Right lobe of liver (tissue), 6 donors: ENCODE results near the gene TGFB1. TPM values are rescaled to one million over a fixed set of nuclear protein-coding genes. Genes with fewer than 3 reads are reported as not detected.

Experiments
- ATAC-seq, 4 donors: fragments of 200-7000 bp; cut with Tn5 transposase; one replicate each; pipeline ENCODE4 v1.9.1; 2020; ENCODE audit warnings: mild to moderate bottlenecking in 4 of 4, moderate library complexity in 4 of 4
- DNase-seq, 3 donors: peaks; one replicate each; pipeline ENCODE4 v3.0.0-alpha.2; 2020
- H3K27ac ChIP-seq, 3 donors: fragments of 200-600 bp; one replicate each; pipeline ENCODE4 v1.8.0; 2022
- H3K27me3 ChIP-seq, 2 donors: fragments of 200-600 bp; one replicate each; pipeline ENCODE4 v1.8.0; 2022
- H3K36me3 ChIP-seq, 4 donors: fragments of 200-600 bp; sonication (generic) in 1 of 4; one replicate each; pipeline versions ENCODE4 v1.5.1 to v1.8.0; 2017 to 2022; ENCODE audit warnings: control low read depth in 1 of 4
- H3K4me1 ChIP-seq, 4 donors: fragments of 200-600 bp; sonication (generic) in 1 of 4; one replicate each; pipeline versions ENCODE4 v1.5.1 to v1.8.0; 2017 to 2022; ENCODE audit warnings: control low read depth in 1 of 4
- H3K4me3 ChIP-seq, 3 donors: fragments of 200-600 bp; one replicate each; pipeline ENCODE4 v1.8.0; 2022
- H3K9me3 ChIP-seq, 4 donors: fragments of 200-600 bp; sonication (generic) in 1 of 4; one replicate each; pipeline versions ENCODE4 v1.5.1 to v1.8.0; 2017 to 2022; ENCODE audit warnings: control low read depth in 1 of 4
- POLR2A ChIP-seq: fragments of 450-650 bp; IDR thresholded peaks from one replicate; pipeline ENCODE4 v1.6.1; 2017; ENCODE audit warnings: antibody characterized with exemption, mild to moderate bottlenecking
- WGBS: methylation state at CpG from one replicate; pipeline ENCODE4 v1.1.6; 2018; ENCODE audit warnings: low coverage, low lambda C conversion rate; ENCODE audit not compliant: insufficient coverage; ENCODE audit errors: missing lambda C conversion rate; 5-methylcytosine and 5-hydroxymethylcytosine counted together
- intact Hi-C, 2 donors: fragments of 100-400 bp; cut with DNase I; formaldehyde crosslinking; loops; one replicate each; pipeline versions ENCODE4 v1.11.2 to v1.14.1; 2022
- total RNA-seq, 6 experiments: library from RNA; depleted of rRNA in 2 of 6; stranded (reverse); fragments of >200 nt in 2 of 6; fragmentation: NEBNext Ultra II Directional in 3 of 6; extraction: Animal tissue kit (Norgen Biotek cat#: 25700) in 3 of 6; gene quantifications; one replicate each; pipeline versions ENCODE4 v1.1.0 to v1.2.4, GENCODE V29; 2016 to 2023
- TF ChIP-seq, protein P1 (sequence below), 4 donors: fragments of 200-600 bp in 3 of 4; fragments of 450-650 bp in 1 of 4; IDR thresholded peaks; one replicate each; pipeline versions ENCODE4 v1.5.1 to v1.8.0; 2016 to 2022; ENCODE audit warnings: antibody characterized with exemption in 4 of 4, mild to moderate bottlenecking in 2 of 4
- donor health status: DM: no; HTN: yes; CAD: no.
- donor health status: DM: no; HTN: no; CAD: no.
- donor health status: DM: no; HTN: no; CAD: no.
- donor health status: DM: no; HTN: yes; CAD: no.
- donor health status: DM: no; HTN: yes; CAD: no.

The TGFB1 gene
- total RNA-seq, 6 experiments from 2014 or later = 4.9 to 19.1 (median 8.5) TPM

- no peaks in the 10 kb centered on the region for H3K27me3 ChIP-seq
- no peak for ATAC-seq
- peaks cover 0 to 3% (median 0%) of the 10 kb centered on the region in 4 donors for H3K4me1 ChIP-seq
- no peak for DNase-seq
- no CpG with 5 or more reads among the region's 16 CpGs for WGBS
- H3K9me3 ChIP-seq = no peaks in the 10 kb centered on the region
- TF ChIP-seq, protein P1, sequence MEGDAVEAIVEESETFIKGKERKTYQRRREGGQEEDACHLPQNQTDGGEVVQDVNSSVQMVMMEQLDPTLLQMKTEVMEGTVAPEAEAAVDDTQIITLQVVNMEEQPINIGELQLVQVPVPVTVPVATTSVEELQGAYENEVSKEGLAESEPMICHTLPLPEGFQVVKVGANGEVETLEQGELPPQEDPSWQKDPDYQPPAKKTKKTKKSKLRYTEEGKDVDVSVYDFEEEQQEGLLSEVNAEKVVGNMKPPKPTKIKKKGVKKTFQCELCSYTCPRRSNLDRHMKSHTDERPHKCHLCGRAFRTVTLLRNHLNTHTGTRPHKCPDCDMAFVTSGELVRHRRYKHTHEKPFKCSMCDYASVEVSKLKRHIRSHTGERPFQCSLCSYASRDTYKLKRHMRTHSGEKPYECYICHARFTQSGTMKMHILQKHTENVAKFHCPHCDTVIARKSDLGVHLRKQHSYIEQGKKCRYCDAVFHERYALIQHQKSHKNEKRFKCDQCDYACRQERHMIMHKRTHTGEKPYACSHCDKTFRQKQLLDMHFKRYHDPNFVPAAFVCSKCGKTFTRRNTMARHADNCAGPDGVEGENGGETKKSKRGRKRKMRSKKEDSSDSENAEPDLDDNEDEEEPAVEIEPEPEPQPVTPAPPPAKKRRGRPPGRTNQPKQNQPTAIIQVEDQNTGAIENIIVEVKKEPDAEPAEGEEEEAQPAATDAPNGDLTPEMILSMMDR (IDR thresholded peaks at IDR 0.05) = no peak
- no peak for TF ChIP-seq POLR2A
- no peak overlapping the region for H3K4me3 ChIP-seq
- H3K36me3 ChIP-seq = no peaks in the 10 kb centered on the region
- intact Hi-C loops = no loop called here
- no peak overlapping the region for H3K27ac ChIP-seq
Measured at GRCh38 chr19:41332000-41332399, 21.7 kb downstream of the TGFB1 start.

GRCh38 chr19:41330946-41331678 is 22.6 kb downstream of the TGFB1 start:
- ATAC-seq (no peak), DNase-seq (peak in 1 of 3 donors; percentile 23)
- intact Hi-C loops = no loop called here
- peaks cover 0 to 9% (median 0%) of the 10 kb centered on the region in 4 donors for H3K4me1 ChIP-seq
- no peaks in the 10 kb centered on the region for H3K9me3 ChIP-seq
- TF ChIP-seq POLR2A = no peak
- TF ChIP-seq, protein P1 (IDR thresholded peaks at IDR 0.05) = no peak
- H3K27me3 ChIP-seq = no peaks in the 10 kb centered on the region
- no peak overlapping the region for H3K27ac ChIP-seq
- no peaks in the 10 kb centered on the region for H3K36me3 ChIP-seq
- H3K4me3 ChIP-seq = no peak overlapping the region
- 75% methylated on average over 6 of the region's 47 CpGs for WGBS

- TF ChIP-seq, protein P1 (IDR thresholded peaks at IDR 0.05) = no peak
- no peak for TF ChIP-seq POLR2A
- Histone ChIP-seq H3K9me3 (no peaks in the 10 kb centered on the region), H3K27ac (no peak overlapping the region), H3K4me3 (no peak overlapping the region), H3K27me3 (no peaks in the 10 kb centered on the region), H3K36me3 (no peaks in the 10 kb centered on the region), H3K4me1 (peaks cover 0 to 14% (median 2%) of the 10 kb centered on the region in 4 donors)
- WGBS = 42% methylated on average over 2 of the region's 4 CpGs
- ATAC-seq (no peak), DNase-seq (no peak)
- intact Hi-C loops = no loop called here
Measured at GRCh38 chr19:41330481-41330880, 23.2 kb downstream of the TGFB1 start.

DNA sequence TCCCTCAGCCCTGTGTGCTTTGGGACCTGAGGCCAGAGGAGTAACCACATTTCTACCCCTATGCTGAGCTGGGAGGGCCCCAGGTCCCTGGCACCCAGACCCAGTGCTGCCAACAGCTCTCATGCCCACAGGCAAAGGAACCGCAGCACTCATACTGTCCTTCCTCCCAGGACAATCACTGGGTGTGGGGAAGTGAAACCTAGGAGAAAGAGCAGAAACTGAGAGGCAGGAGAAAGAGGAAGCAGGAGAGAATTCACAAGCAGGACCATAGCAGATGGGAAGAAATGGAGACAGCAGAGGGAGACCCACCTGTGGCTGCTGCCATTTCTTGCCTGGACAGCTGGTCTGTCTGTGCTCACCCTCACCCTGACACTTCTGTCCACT is 24.9 kb downstream of the TGFB1 start:
- peaks cover 0 to 14% (median 5%) of the 10 kb centered on the region in 4 donors for H3K4me1 ChIP-seq

More for the DNA sequence above, 24.9 kb downstream of the TGFB1 start:
- WGBS = no CpG with 5 or more reads among the region's 1 CpG
- no peaks in the 10 kb centered on the region for H3K9me3 ChIP-seq
- ATAC-seq (peak in 2 of 4 donors; percentile 2 to 17), DNase-seq (peak in 1 of 3 donors; percentile 48)
- H3K4me3 ChIP-seq = no peak overlapping the region
- H3K27me3 ChIP-seq = no peaks in the 10 kb centered on the region
- no peak for TF ChIP-seq POLR2A
- TF ChIP-seq, protein P1 (IDR thresholded peaks at IDR 0.05) = no peak
- peak overlapping the region in 2 of 3 donors; percentile 60 to 75 for H3K27ac ChIP-seq
- no peaks in the 10 kb centered on the region for H3K36me3 ChIP-seq
- intact Hi-C loops = no loop called here
